ENCODE data around the gene MYO18A.

DNA sequence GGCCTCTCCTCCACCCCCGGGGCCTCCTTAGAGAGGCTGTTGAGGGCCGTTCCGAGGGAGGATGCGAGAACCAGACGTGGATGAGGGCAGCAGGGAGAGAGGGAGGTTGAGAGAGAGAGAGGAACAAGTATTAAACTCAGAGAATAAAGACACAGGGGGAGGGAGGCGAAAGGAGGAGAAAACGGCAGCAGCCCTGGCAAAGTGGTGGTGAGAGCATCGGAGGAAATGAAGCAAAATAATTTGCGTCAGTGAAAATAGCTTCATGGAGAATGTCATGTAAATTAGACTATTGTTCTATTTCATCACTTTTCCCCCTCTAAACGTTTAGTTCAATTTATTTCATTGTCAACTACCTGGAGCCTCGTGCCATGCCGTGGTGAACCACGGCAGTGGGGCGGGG lies 99.2 kb downstream of the MYO18A start:
- TF ChIP-seq CTCF (IDR thresholded peaks at IDR 0.05; ENCODE audit: poor library complexity) (no peak), EZH2 (IDR thresholded peaks at IDR 0.05; ENCODE audit: borderline replicate concordance) (no peak), EZH2phosphoT487 (IDR thresholded peaks at IDR 0.05; ENCODE audit: low read depth, severe bottlenecking, unreplicated experiment) (no peak)
